ENCODE data around the gene MCF2L. TPM values are rescaled to one million over a fixed set of nuclear protein-coding genes. Genes with fewer than 3 reads are reported as not detected.

The MCF2L gene
- total and polyA plus RNA-seq, 9 of the 15 experiments (the other 6 are each of a cell fraction or from before 2014, with no cell fraction given): 0.05 to 0.25 (median 0.18) TPM; not detected in 5

DNA sequence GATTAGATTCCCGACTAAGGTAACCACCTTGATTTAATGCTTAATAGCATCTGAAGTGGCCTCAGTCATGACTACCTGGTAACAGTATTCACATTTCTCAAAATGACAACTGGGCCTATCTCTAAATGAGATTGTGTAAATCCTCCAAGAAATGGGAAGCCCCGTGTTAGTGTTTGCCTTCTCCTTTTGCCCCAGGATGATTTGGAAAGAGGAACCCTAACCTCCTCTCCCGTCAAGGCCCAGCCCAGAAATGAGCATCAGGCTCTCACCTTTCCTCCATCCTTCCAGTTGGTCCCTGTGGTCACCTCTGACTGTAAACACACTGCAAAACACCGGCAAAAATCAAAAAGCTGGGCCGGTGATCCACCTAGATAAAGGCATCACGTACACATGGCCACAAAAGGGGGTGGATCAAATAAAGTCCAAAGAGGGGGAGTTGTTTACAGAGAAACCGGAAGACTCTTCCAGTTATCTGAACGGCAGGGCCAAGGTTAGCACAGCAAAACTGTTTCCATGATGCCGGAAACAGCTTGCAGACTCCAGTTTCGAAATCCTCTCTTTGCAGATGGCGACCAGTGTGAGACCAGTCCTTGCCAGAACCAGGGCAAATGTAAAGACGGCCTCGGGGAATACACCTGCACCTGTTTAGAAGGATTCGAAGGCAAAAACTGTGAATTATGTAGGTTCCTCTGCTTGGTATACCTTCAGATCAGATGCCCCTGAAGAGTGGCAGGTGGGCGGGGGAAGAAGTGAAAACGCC, 170.0 kb downstream of the MCF2L start (continued):
- TF ChIP-seq, protein P1, sequence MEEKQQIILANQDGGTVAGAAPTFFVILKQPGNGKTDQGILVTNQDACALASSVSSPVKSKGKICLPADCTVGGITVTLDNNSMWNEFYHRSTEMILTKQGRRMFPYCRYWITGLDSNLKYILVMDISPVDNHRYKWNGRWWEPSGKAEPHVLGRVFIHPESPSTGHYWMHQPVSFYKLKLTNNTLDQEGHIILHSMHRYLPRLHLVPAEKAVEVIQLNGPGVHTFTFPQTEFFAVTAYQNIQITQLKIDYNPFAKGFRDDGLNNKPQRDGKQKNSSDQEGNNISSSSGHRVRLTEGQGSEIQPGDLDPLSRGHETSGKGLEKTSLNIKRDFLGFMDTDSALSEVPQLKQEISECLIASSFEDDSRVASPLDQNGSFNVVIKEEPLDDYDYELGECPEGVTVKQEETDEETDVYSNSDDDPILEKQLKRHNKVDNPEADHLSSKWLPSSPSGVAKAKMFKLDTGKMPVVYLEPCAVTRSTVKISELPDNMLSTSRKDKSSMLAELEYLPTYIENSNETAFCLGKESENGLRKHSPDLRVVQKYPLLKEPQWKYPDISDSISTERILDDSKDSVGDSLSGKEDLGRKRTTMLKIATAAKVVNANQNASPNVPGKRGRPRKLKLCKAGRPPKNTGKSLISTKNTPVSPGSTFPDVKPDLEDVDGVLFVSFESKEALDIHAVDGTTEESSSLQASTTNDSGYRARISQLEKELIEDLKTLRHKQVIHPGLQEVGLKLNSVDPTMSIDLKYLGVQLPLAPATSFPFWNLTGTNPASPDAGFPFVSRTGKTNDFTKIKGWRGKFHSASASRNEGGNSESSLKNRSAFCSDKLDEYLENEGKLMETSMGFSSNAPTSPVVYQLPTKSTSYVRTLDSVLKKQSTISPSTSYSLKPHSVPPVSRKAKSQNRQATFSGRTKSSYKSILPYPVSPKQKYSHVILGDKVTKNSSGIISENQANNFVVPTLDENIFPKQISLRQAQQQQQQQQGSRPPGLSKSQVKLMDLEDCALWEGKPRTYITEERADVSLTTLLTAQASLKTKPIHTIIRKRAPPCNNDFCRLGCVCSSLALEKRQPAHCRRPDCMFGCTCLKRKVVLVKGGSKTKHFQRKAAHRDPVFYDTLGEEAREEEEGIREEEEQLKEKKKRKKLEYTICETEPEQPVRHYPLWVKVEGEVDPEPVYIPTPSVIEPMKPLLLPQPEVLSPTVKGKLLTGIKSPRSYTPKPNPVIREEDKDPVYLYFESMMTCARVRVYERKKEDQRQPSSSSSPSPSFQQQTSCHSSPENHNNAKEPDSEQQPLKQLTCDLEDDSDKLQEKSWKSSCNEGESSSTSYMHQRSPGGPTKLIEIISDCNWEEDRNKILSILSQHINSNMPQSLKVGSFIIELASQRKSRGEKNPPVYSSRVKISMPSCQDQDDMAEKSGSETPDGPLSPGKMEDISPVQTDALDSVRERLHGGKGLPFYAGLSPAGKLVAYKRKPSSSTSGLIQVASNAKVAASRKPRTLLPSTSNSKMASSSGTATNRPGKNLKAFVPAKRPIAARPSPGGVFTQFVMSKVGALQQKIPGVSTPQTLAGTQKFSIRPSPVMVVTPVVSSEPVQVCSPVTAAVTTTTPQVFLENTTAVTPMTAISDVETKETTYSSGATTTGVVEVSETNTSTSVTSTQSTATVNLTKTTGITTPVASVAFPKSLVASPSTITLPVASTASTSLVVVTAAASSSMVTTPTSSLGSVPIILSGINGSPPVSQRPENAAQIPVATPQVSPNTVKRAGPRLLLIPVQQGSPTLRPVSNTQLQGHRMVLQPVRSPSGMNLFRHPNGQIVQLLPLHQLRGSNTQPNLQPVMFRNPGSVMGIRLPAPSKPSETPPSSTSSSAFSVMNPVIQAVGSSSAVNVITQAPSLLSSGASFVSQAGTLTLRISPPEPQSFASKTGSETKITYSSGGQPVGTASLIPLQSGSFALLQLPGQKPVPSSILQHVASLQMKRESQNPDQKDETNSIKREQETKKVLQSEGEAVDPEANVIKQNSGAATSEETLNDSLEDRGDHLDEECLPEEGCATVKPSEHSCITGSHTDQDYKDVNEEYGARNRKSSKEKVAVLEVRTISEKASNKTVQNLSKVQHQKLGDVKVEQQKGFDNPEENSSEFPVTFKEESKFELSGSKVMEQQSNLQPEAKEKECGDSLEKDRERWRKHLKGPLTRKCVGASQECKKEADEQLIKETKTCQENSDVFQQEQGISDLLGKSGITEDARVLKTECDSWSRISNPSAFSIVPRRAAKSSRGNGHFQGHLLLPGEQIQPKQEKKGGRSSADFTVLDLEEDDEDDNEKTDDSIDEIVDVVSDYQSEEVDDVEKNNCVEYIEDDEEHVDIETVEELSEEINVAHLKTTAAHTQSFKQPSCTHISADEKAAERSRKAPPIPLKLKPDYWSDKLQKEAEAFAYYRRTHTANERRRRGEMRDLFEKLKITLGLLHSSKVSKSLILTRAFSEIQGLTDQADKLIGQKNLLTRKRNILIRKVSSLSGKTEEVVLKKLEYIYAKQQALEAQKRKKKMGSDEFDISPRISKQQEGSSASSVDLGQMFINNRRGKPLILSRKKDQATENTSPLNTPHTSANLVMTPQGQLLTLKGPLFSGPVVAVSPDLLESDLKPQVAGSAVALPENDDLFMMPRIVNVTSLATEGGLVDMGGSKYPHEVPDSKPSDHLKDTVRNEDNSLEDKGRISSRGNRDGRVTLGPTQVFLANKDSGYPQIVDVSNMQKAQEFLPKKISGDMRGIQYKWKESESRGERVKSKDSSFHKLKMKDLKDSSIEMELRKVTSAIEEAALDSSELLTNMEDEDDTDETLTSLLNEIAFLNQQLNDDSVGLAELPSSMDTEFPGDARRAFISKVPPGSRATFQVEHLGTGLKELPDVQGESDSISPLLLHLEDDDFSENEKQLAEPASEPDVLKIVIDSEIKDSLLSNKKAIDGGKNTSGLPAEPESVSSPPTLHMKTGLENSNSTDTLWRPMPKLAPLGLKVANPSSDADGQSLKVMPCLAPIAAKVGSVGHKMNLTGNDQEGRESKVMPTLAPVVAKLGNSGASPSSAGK (IDR thresholded peaks at IDR 0.05): 0 out of 2 replicates have a peak, but pooled peaks have one; percentile 30
- TF ChIP-seq ZNF239 (CRISPR knock-in tag; IDR thresholded peaks at IDR 0.05) (peak; percentile 49; the same call in 1 of the 2 replicates), MCM2 (IDR thresholded peaks at IDR 0.05; ENCODE audit: low read depth) (no peak), TCF3 (CRISPR knock-in tag; IDR thresholded peaks at IDR 0.05) (no peak), ZNF766 (CRISPR knock-in tag; conservative IDR thresholded peaks at IDR 0.05) (0 out of 2 replicates have a peak, but pooled peaks have one; percentile 28), THRAP3 (IDR thresholded peaks at IDR 0.05; ENCODE audit: borderline replicate concordance) (no peak), RB1 (IDR thresholded peaks at IDR 0.05; ENCODE audit: low read depth) (no peak), ZNF589 (CRISPR knock-in tag; IDR thresholded peaks at IDR 0.05; ENCODE audit: low read depth) (no peak), EHMT2 (IDR thresholded peaks at IDR 0.05) (0 out of 2 replicates have a peak, but pooled peaks have one; percentile 37), ZNF184 (CRISPR knock-in tag; IDR thresholded peaks at IDR 0.05) (no peak), ESRRA (IDR thresholded peaks at IDR 0.05; ENCODE audit: borderline replicate concordance, low read depth) (no peak), NFIX (CRISPR knock-in tag; IDR thresholded peaks at IDR 0.05; ENCODE audit: low read depth) (no peak), BRD4 (IDR thresholded peaks at IDR 0.05) (no peak), GABPA (tag; conservative IDR thresholded peaks at IDR 0.05; ENCODE audit: low read depth) (peak; percentile 82)
- TF ChIP-seq, protein P2, sequence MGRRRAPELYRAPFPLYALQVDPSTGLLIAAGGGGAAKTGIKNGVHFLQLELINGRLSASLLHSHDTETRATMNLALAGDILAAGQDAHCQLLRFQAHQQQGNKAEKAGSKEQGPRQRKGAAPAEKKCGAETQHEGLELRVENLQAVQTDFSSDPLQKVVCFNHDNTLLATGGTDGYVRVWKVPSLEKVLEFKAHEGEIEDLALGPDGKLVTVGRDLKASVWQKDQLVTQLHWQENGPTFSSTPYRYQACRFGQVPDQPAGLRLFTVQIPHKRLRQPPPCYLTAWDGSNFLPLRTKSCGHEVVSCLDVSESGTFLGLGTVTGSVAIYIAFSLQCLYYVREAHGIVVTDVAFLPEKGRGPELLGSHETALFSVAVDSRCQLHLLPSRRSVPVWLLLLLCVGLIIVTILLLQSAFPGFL (CRISPR knock-in tag; IDR thresholded peaks at IDR 0.05): no peak

Measured in K562 (cell line).